ENCODE results near the gene FCHSD2.
"Not testable (repeated sequence)": the region's sequence is repeated elsewhere in the genome, so short reads cannot be mapped to it uniquely, and the experiment has no call there.

FCHSD2 gene

DNA sequence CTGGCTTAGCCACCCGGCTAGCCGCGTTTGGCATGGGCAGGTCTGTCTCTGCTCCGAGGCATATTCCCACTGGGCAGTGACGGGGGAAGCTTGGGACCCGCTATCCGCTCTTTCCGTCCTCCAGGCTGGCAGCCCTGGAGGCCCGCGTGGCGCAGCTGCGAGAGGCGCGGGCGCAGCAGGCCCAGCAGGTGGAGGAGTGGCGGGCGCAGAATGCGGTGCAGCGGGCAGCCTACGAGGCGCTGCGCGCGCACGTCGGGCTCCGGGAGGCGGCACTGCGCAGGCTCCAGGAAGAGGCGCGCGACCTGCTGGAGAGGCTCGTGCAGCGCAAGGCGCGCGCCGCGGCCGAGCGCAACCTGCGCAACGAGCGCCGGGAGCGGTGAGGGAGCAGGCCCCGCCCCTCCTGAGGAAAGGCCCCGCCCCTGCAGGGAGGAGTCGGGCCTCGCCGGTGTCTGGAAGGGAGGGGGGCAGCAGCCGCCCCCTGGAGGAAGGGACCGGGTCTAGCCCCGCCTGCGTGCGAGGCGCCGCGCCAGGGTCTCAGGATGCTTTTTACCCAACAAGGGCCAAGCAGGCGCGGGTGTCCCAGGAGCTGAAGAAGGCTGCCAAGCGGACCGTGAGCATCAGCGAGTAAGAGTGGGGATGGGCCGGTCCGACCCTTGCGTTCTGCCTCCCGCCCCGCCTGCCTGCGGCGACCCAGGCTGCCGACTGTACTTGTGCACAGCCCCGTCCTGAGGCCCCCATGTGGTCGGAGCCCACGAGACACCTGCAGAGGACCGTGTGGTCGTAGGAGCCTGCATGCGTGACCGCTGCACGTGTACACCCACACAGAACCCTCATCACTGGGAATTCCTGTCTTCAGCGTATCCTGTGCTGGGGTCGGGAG is 320.0 kb downstream of the FCHSD2 start:
- DNase-seq (ENCODE audit: low read depth), result peak; percentile 61

DNA sequence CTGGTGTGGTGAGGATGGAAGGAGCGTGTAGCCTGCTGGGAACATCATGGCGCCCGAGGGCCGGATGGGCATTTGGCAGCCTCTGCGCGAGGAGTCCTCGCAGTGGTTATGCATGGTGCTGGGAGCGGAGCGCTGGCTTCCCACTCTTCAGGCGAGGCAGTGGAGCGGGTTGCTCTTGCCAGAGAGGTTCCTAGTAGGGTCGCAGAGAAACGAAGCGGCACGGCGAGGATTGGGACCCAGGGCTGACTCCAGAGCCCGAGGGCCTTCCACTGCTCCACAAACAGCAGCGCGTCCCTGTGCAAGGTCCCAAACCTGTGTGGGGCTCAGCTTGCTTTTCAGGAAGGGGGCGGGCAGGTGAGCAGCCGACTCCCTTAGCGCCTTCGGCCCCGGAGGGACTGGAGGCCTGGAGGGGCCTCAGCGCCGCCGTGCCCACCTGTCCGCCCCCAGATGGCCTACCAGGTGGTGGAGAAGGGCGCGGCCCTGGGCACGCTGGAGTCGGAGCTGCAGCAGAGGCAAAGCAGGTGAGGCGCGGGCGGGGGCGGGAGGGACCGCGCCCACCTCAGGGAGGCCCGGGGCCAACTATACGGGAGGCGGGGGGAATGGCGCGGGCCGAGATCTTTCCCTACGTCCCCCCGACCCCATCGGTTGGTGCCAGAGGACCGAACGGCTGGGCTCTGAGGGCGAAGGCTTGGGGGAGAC is 320.7 kb downstream of the FCHSD2 start:
- DNase-seq (ENCODE audit: low read depth), result no peak

DNA sequence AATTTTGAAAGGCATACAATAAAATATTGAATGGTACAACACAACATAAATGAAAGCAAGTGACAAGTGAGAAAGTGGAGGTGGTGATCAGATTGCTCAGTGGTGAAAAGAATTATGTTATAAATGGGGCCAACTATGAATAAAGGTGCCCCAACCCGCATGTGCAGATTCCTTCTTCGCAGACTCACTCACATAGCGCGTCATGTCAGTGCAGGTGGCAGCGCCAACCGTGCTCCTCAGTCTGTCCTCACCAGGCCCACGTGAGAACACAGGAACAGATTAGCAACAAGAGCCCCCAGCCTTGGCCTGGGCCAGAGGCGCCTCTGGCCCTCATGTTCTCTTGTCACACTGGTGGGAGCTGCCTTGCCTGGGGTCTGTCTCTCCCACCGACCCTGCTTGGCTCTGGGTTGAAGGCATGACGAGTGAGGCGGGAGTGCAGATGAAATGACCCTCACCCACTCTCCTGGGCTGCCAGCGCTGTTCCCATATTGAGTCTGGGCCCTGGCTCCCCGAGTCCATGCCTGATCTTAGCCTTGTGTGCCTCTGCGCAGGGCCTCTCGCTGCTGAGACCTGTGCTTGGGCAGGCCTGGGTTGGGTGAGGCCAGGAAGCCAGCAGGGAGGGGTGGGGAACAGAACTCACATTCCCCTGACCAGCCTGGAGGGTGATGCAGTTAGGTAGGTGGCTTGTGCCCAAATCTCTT is 321.5 kb downstream of the FCHSD2 start:
- DNase-seq (ENCODE audit: low read depth), result no peak

DNA sequence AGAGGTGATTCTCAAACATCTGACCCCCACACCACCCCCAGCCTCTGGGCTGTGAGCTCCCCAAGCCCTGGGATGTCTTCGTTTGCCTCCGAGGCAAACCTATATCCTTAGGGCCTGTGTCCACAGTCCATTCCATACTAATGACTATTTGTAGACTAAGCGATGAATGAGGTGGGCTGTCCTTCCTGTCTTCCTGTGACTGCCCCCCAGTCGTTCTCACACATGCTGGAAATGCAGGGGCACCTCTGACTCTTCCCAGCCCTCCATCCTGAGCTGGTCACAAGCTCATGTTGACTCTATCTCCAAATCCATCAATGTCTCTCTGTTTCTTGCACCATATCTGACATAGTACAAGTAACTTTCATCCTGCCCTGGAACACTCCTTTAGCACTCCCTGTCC is 323.1 kb downstream of the FCHSD2 start:
- DNase-seq (ENCODE audit: low read depth), result no peak

DNA sequence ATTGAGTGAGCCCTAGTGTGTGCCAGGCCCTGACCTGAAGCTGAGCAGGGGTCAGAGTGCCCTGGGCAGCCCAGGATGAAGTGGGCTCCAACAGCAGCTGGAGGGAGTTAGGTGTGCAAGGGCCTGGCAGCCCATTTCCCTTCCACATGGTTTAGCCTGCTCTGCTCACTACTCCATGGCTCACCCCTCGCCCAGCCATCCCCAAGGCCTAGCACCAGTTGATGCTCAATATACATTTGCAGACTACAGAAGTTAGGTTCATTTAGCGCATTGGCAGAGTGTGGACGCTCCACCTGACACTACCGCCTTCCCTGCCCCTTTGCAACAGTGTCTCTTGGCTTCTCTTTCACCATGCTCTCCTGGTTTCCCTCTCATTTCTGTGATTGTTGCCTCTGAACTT is 324.2 kb downstream of the FCHSD2 start:
- DNase-seq (ENCODE audit: low read depth), result no peak

DNA sequence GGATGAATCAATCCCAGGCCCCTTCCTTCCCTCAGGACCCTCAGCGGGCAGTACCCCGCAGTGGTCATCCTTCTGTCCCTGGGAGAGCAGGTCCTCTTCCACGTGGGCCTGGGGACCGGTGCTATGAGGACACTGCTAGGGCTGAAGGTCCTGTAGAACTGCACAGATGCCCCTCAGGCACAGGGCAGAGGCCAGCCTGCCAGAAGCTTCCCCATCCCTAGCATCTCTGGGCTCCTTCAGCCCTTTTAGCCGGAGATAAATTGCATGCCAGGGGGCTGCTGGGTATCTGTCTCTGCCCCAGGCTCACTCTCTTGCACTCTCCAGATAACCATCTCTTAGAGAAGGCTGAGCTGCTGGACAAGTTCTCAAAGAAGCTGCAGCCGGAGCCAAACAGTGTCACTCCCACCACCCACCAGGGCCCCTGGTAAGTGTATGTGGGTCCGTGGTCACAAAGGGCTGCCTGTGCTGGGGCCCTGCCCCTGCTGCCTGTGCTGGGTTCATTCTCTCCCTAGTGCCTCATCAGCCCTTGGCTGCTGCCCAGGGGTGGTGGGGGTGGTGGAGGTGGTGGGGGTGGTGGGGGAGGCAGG is 325.6 kb downstream of the FCHSD2 start:
- no peak for DNase-seq (ENCODE audit: low read depth)

DNA sequence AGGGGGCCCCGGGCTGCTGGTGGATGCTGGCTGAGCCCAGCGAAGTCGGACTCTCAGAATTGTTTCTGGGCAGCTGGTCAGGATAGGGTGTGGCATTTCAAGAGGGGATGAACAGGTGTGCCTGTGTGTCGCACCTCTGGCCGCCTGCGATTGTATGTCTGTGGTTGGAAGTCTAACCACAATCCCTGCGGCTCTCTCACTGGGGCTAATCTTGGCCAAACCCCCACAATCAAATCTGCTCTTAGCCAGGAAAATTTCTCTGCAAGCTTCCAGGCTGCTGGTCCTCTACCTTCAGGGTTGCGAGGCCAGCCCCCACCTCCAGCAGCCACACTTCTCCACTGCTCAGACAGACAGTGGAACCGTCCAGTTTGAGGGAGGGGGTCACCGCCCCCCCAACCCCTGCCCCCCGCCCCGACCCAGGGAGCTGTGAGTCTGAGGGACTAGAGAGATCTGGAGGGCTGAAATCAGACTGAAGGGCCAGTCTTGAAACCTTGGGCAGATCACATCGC is 327.0 kb downstream of the FCHSD2 start:
- no peak for DNase-seq (ENCODE audit: low read depth)

DNA sequence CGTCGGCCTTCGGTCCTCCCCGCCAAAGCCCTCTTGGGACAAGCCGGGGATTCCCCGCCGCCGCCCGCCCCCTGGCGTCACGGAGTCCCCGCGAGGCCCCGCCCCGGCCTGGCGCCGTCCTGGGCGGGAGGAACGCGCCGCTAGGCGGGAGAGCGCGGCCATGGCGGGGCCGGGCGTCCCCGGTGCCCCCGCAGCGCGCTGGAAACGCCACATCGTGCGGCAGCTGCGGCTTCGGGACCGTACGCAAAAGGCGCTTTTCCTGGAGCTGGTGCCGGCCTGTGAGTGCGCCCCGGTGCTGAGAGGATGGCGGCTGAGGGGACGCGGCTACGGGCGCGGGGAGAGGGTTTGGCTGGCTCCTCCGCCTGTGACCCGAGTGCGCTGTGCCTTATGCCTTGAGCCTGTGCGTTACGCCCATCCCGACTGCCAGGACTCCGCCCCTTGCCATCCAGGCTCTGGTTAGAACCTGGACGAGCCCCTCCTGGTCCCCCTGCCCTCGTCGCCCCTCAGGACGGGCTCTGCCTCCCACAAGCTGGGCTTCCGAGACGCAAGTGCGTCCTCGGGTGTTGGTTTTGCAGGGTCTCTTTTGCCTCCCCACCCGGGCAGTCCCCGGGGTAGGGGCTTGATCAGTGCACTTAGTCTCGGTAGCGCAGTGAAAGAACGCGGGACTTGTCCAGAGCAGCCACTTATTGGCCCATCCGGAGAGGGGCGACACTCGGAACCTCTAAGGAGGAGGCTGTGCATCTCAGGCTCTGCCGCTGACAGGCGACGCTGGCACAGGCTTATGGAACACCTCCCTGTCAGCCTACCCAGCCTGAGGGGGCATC is 327.6 kb downstream of the FCHSD2 start, which contains the start of gene ATG16L2:
Gene ATG16L2, plus strand, starts transcription at position 126 of the 824 bp plus-strand sequence. Its CDS starts 35 bp downstream, at position 161.
- DNase-seq (ENCODE audit: low read depth), result peak; percentile 74

DNA sequence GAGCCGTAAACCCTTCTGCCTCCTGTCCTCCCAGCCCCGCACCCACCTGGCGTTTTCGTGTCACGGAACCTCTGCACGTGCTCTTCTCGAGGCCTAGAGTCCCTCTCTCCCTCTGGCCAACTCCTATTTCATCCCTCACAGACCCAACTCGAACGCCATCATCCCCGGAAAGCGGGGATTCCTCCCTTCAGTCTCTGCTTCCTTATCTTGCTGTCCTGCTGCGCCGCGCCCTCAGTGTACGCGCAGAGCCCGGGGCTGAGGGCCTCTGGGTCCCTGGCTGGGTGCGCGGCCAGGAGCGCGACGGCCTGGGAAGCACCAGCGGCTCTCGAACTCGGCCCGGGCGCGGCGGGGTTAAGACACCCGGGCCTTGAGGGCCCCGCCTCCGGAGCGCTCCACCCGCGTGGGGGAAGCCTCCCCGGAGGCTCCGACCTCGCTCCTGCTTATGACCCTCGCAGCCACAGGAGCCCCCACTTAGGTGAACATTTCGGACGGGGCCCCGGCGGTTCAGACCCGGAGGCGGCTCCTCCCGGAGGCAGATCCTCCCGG is 328.3 kb downstream of the FCHSD2 start:
- DNase-seq (ENCODE audit: low read depth), result no peak

DNA sequence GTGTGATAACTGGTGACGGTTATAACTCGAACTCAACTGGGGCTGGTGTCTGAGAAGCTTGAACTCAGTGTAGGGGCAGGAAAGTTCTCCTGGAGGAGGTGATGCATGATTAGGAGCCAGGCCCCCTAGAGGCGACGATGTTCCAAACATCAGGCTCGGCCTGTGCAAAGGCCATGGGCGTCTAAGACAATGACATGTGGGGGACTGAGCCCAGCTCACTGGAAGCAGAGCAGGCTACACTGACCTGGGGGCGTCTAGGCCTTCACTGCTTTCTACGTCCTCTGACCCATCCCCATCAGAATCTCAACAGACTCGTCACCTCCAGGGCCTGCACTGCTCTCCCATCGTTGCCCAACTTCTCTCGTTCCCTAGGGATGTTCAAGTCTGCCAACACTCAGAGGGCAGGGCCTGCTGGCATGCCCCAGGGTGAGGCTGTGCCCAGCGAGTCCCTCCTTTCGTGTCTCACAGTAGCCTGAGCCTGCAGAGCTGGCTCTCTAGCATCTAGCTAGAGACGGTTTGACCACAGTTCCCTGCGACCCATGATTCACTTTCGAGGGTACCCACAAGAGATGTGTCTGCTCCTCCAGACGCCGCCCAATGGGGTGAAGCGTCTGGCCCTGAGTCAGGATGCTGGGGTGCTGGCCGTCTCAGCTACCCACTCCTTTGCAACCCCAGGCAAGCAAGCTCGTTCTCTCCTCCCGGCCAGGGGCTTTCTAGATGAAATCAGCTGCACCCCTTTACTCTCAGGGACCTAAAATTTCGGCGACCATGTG is 329.0 kb downstream of the FCHSD2 start:
- DNase-seq (ENCODE audit: low read depth), result no peak

DNA sequence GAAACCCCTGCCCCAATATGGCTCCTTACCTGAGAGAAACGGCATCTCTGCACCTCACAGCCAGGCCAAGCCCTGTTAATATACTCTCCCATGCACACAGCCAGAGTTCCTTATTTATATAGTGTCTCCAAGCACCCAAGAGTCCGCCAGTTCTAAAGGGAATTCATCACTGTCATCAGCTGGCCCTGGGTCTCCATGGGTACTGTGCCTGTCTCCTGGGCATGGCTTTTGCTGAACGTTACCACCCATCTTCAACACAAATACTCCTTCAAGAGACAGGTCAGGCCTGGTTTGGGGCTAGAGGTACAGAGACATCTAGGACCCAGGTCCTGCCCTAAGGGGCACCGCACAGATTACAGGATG is 329.5 kb downstream of the FCHSD2 start:
- no peak for DNase-seq (ENCODE audit: low read depth)

DNA sequence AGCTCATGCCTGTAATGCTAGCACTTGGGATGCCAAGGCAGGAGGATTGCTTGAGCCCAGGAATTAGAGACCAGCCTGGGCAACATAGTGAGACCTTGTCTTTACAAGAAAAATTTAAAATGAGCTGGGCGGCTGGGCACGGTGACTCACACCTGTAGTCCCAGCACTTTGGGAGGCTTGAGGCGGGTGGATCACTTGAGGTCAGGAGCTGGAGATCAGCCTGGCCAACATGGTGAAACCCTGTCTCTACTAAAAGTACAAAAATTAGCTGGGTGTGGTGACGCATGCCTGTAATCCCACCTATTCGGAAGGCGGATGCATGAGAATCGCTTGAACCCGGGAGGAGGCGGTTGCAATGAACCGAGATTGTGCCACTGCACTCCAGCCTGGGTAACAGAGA is 330.4 kb downstream of the FCHSD2 start:
- not testable (repeated sequence) for DNase-seq (ENCODE audit: low read depth)

DNA sequence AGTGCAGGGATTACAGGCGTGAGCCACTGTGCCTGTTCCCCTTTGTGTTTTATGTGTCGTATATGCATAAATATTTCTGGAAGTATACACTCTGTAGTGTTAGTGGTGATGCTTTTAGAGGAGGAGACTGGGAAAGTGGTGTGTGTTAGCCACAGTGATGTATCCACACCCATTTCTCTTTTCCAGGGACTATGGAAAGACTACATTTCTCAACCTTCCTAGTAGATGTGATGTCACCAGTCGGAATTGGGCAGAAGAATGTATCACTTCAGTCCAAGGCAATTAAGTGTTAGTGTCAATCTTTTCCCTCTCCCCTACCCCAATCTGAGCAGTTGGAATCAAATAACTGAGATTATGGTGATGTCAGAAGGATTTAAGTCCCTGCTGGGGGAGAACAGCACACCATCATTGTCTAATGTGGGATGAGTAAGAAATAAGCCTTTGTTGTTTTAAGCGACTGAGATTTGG is 333.8 kb downstream of the FCHSD2 start:
- no peak for DNase-seq (ENCODE audit: low read depth)

DNA sequence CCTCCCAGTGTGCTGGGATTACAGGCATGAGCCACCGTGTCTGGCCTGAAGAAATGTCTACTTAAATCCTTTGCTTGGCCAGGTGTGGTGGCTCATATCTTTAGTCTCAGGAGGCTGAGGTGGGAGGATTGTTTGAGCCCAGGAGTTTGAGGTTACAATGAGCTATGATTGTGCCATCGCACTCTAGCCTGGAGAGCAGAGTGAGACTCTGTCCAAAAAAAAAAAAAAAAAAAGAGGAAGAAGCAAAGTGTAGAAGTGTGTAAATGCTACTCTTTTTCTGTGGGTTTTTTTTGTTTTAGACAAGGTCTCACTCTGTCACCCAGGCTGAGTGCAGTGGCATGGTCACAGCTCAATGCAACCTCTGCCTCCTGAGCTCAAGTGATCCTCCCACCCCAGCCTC is 334.3 kb downstream of the FCHSD2 start:
- DNase-seq (ENCODE audit: low read depth), result no peak

DNA sequence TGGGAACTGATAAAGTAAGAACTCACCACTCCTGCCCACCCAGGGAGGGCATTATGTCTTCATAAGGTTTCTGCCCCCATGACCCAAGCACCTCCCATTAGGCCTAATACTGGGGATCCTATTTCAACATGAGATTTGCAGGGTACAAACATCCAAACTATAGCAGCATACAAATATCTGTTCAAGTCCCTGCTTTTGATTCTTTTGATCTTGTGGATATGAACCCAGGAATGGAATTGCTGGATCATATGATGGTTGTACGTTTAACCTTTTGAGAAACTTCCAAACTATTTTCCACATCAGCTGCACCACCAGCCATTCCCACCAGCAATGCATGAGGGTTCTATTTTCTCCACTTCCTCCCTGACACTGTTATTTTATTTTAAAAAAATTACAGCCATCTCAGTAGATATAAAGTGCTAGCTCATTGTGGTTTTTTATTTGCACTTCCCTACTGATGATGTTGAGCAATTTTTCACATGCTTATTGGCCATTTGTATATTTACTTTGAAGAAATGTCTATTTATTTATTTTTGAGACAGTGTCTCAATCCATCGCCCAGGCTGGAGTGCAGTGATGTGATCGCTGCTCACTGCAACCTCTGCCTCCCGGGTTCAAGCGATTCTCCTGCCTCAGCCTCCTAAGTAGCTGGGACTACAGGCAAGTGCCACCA is 335.0 kb downstream of the FCHSD2 start:
- DNase-seq (ENCODE audit: low read depth), result no peak

DNA sequence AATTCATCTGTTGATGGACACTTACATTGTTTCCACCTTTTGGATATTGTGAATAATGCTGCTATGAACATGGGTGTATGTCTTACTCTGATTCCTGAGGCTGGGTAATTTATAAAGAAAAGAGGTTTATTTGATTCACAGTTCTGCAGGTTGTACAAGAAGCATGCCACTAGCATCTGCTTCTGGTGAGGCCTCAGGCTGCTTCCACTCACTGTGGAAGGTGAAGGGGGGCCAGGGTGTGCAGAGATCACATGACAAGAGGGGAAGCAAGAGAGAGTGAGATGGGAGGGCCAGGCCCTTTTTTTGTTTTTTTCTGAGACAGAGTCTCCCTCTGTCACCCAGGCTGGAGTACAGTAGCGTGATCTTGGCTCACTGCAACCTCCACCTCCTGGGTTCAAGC is 335.7 kb downstream of the FCHSD2 start:
- not testable (repeated sequence) for DNase-seq (ENCODE audit: low read depth)

DNA sequence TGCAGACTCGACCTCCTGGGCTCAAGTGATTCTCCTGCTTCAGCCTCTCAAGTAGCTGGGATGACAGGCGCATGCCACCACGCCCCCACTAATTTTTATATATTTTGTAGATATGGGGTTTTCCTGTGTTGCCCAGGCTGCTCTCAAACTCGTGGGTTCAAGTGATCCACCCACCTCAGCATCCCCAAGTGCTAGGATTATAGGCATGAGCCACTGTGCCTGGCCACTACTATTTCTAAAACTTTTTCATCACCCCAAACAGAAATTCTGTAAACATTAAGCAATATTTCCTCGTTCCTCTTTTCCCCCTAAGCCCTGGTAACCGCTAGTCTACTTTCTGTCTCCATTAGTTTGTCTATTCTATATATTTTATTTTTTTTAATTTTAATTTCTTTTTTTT is 336.9 kb downstream of the FCHSD2 start:
- DNase-seq (ENCODE audit: low read depth), result no peak

DNA sequence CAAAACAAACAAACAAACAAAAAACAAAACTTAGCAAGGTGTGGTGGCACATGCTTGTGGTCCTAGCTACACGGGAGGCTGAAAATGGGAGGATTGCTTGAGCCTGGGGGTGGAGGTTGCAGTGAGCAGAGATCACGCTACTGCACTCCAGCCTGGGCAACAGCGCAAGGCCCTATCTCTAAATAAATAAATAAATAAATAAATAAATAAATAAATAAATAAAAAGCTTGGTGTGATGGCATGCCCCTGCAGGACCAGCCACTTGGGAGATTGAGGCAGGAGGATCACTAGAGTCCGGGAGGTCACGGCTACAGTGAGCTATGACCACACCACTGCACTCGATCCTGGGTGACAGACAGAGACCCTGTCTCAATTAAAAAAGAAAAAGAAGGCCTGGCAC is 339.3 kb downstream of the FCHSD2 start:
- no peak for DNase-seq (ENCODE audit: low read depth)

DNA sequence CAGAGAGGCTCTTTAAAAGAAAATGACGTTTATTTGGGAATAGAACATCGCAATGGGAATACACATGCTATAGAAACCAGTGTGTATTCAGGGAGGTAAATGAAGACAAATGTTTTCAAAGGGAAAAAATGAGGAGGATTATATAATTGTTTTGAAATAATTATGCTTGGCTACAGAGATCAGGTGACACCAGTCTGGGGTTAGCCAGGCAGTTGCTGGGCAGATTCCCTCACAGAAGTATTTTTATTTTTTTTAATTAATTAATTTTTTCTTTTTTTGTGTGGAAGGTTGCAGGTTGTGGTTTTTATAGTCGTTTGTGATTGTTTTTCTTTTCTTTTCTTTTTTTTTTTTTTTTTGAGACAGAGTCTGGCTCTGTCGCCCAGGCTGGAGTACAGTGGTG is 342.7 kb downstream of the FCHSD2 start:
- DNase-seq (ENCODE audit: low read depth), result no peak

DNA sequence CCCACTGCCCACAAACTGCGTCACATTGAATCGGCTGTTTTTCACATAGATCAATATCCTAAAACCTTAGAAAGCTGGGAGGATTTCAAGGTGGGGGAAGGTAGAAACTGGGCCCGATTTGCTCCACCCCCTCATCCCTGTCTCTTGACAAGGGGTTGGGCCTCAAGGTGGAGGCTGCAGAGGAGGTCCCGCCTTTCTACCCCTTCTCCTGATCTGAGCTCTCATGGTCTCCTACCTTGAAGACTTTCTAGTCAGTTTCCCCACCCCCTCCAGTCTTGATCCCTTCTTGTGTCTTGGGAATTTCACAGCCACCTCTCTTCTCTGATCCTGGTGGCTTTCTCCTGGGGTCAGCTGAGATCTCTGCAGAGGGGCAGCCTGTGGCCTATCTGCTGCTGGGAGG is 343.8 kb downstream of the FCHSD2 start:
- DNase-seq (ENCODE audit: low read depth), result no peak

Data from GM04504 (cell line).